ENCODE data around the gene DUSP12. TPM values are rescaled to one million over a fixed set of nuclear protein-coding genes. Genes with fewer than 3 reads are reported as not detected.

The DUSP12 gene
- total and polyA plus RNA-seq, 5 donors = 7.1 to 13.5 (median 9.5) TPM

DNA sequence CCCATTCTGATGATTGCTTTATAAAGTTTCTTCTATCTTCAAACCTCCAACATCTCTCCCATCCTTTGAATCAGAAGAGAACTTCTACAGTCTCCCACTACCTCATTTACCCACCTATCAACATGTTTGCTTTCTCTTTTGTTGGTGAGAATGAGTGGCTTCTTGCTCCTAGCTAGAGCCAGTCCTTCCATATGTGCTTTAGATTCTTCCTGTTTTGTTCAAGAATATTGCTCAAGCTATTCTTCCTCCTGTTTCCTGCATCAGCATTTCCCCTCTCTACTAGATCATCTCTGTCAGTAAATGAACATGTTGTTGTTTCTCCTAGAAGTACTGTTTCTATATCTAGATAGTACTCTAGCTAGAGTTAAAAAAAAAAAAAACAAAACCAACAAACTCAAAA lies 22.8 kb downstream of the DUSP12 start:
- no peaks in the 10 kb centered on the region for H3K9me3 ChIP-seq (ENCODE audit: control insufficient read depth, low read length)
- H3K4me1 ChIP-seq (ENCODE audit: control insufficient read depth, insufficient read depth, low read length) = no peaks in the 10 kb centered on the region
- no peaks in the 10 kb centered on the region for H3K27me3 ChIP-seq (ENCODE audit: control insufficient read depth, insufficient read depth)
- intact Hi-C loops (cut with DNase I) = no loop called here
- ATAC-seq (peak; percentile 45 to 61), DNase-seq (no peak)
- H3K27ac ChIP-seq (ENCODE audit: low read length) = no peak overlapping the region
- no peak overlapping the region for H3K4me3 ChIP-seq (ENCODE audit: low read length)

DNA sequence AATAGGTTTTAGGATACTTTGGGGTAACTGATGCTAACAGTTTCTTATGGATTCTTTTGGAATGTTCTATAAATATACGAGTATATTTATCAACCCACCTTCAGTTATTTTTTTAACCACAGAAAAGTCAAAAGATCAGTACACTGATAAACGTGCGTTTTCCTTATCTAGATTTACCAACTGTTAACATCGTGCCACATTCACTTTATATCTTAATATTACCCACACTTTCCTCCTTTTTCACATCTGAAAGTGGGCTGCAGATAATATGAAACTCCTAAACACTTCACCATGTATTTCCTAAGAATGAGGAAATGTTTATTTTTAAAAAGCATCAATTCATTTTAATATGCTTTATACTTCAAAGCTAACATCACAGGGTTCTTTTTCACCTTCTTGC lies 24.2 kb downstream of the DUSP12 start:
- no peak for DNase-seq
- ATAC-seq = no peak
- Histone ChIP-seq H3K9me3 (ENCODE audit: control insufficient read depth, low read length) (no peaks in the 10 kb centered on the region), H3K4me3 (ENCODE audit: low read length) (no peak overlapping the region), H3K27ac (ENCODE audit: low read length) (no peak overlapping the region), H3K27me3 (ENCODE audit: control insufficient read depth, insufficient read depth) (no peaks in the 10 kb centered on the region), H3K4me1 (ENCODE audit: control insufficient read depth, insufficient read depth, low read length) (no peaks in the 10 kb centered on the region)
- intact Hi-C loops (cut with DNase I) = no loop called here
- 58% methylated on average over 4 of the region's 4 CpGs for WGBS

DNA sequence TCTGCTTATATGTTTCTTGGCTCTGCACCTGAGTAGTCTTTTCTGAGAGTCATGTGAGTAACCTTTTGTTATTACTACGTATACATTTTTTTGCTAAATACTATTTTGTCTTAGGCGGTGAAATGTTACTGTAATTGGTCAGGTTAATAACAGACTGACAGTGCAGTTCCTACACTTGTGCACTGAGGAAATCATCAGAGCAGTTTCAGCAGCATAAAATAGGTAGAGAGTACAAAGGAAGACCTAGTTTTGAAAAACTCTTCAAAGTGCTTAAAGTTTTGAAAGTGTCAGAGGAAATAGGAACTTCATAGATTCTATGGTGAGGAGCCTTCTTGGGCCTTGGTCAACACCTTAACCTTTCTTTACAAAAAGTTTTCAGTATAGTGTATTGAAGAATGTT lies 27.7 kb downstream of the DUSP12 start:
- Histone ChIP-seq H3K9me3 (ENCODE audit: control insufficient read depth, low read length) (no peaks in the 10 kb centered on the region), H3K4me1 (ENCODE audit: control insufficient read depth, insufficient read depth, low read length) (no peaks in the 10 kb centered on the region), H3K27me3 (ENCODE audit: control insufficient read depth, insufficient read depth) (no peaks in the 10 kb centered on the region), H3K27ac (ENCODE audit: low read length) (no peak overlapping the region), H3K4me3 (ENCODE audit: low read length) (no peak overlapping the region)
- ATAC-seq = no peak
- WGBS = 92% methylated on average over 2 of the region's 2 CpGs
- intact Hi-C loops (cut with DNase I) = no loop called here
- DNase-seq = no peak

DNA sequence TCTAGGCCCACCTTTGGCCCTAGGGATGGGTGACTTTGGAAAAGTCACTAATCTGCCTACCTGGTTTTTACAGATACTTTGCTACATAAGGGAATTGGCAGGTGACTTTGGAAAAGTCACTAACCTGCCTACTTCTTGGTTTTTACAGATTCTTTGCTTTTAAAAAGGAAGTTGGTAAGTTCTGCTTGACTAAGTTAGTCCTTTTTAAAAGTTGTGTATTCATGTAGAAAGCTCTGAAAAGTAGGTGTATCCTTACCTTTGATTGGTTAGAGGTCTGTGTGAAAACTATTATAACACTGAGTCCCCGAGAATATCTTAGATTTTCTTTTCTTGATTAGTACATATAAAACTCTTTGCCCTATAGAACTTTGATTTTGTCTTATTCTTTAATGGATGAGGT lies 28.9 kb downstream of the DUSP12 start:
- DNase-seq (no peak), ATAC-seq (no peak)
- intact Hi-C loops (cut with DNase I) = no loop called here
- WGBS = 87% methylated on average over 1 of the region's 1 CpG
- H3K27me3 ChIP-seq (ENCODE audit: control insufficient read depth, insufficient read depth) = no peaks in the 10 kb centered on the region
- no peaks in the 10 kb centered on the region for H3K9me3 ChIP-seq (ENCODE audit: control insufficient read depth, low read length)
- no peak overlapping the region for H3K27ac ChIP-seq (ENCODE audit: low read length)
- H3K4me1 ChIP-seq (ENCODE audit: control insufficient read depth, insufficient read depth, low read length) = no peaks in the 10 kb centered on the region
- no peak overlapping the region for H3K4me3 ChIP-seq (ENCODE audit: low read length)

DNA sequence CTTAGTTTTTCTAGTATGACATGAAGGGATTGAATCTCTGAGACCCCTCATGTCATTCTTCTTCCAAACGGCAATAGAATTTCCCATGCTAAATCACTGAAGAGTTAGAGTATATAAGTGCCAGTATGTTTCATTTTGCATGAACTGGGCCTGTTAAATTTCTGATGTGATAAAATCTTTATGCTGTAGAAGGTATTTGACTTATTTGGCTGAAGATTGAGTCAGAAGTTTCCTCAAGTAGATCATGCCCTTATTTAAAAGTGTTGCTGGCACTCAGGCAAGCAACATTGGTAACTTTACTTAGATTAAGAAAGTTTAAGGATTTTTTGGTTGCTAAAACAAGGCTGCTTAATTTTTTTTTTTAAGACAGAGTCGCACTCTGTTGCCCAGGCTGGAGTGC lies 29.8 kb downstream of the DUSP12 start:
- no peak for ATAC-seq
- Histone ChIP-seq H3K27ac (ENCODE audit: low read length) (no peak overlapping the region), H3K9me3 (ENCODE audit: control insufficient read depth, low read length) (no peaks in the 10 kb centered on the region), H3K4me3 (ENCODE audit: low read length) (no peak overlapping the region), H3K4me1 (ENCODE audit: control insufficient read depth, insufficient read depth, low read length) (no peaks in the 10 kb centered on the region), H3K27me3 (ENCODE audit: control insufficient read depth, insufficient read depth) (no peaks in the 10 kb centered on the region)
- no peak for DNase-seq
- 87% methylated on average over 2 of the region's 2 CpGs for WGBS
- intact Hi-C loops (cut with DNase I) = no loop called here

DNA sequence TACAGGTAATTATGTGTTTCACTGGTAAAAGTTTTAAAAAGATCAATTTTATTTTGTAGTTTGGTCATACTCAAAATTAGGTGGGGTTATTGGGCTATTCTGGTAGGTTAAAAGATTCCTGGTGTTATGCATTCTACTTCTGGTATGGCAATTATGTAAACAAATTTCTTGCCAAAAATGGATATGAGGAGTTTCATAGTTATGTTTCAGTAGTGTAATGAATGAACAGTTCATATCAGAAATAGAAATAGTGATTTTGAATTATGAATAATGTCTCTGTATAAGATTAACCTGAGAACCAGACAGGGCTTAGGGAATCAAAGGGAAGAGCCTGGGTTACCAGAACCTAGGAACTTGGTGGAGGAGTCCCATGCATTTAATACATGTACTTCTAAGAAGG lies 32.4 kb downstream of the DUSP12 start:
- ATAC-seq (no peak), DNase-seq (no peak)
- Histone ChIP-seq H3K27me3 (ENCODE audit: control insufficient read depth, insufficient read depth) (no peaks in the 10 kb centered on the region), H3K4me3 (ENCODE audit: low read length) (no peak overlapping the region), H3K9me3 (ENCODE audit: control insufficient read depth, low read length) (no peaks in the 10 kb centered on the region), H3K4me1 (ENCODE audit: control insufficient read depth, insufficient read depth, low read length) (no peaks in the 10 kb centered on the region), H3K27ac (ENCODE audit: low read length) (no peak overlapping the region)
- intact Hi-C loops (cut with DNase I) = no loop called here

DNA sequence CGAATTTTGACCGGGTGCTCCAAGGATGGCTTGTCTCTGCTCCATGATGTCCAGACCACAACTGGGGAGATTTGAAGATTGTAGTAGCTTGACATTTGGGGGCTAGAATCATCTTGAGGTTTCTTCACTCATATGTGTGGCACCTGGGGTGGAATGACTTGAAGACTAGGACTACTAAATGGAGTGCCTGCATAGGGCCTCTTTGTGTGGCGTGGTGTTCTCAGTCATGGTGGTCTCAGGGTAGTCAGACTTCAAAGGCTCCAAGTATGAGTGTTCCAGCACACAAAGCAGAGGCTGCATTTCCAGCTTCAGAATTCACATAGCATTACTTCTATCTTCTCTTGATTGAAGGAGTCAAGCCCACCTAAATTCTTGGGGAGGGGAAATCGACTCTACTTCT lies 33.3 kb downstream of the DUSP12 start:
- H3K27me3 ChIP-seq (ENCODE audit: control insufficient read depth, insufficient read depth) = no peaks in the 10 kb centered on the region
- H3K27ac ChIP-seq (ENCODE audit: low read length) = no peak overlapping the region
- H3K4me3 ChIP-seq (ENCODE audit: low read length) = no peak overlapping the region
- H3K9me3 ChIP-seq (ENCODE audit: control insufficient read depth, low read length) = no peaks in the 10 kb centered on the region
- no peak for ATAC-seq
- 96% methylated on average over 4 of the region's 4 CpGs for WGBS
- no peaks in the 10 kb centered on the region for H3K4me1 ChIP-seq (ENCODE audit: control insufficient read depth, insufficient read depth, low read length)
- no peak for DNase-seq
- intact Hi-C loops (cut with DNase I) = no loop called here

DNA sequence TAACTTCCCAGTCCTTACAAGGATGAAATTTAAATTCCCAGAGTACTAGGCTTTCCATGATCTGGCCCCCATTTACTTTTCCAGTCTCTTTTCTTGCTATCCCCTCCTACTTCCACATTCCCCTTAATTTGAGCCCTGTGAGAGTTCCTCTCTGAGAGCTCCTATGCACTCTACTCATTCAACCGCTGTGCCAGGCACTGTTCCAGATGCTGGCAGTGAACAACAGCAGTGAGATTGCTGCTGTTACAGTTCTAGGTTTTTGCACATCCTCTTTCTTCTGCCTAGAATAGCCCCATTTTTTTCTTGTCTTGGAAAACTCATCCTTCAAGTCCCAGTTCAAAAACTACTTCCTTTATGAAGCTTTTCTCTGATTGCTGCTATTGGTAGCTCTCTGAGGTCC lies 35.4 kb downstream of the DUSP12 start:
- 71% methylated on average over 1 of the region's 1 CpG for WGBS
- intact Hi-C loops (cut with DNase I) = no loop called here
- no peak for ATAC-seq
- H3K4me1 ChIP-seq (ENCODE audit: control insufficient read depth, insufficient read depth, low read length) = no peaks in the 10 kb centered on the region
- H3K4me3 ChIP-seq (ENCODE audit: low read length) = no peak overlapping the region
- H3K9me3 ChIP-seq (ENCODE audit: control insufficient read depth, low read length) = no peaks in the 10 kb centered on the region
- H3K27me3 ChIP-seq (ENCODE audit: control insufficient read depth, insufficient read depth) = no peaks in the 10 kb centered on the region
- no peak overlapping the region for H3K27ac ChIP-seq (ENCODE audit: low read length)
- peak; percentile 26 to 67 (median 62) for DNase-seq

DNA sequence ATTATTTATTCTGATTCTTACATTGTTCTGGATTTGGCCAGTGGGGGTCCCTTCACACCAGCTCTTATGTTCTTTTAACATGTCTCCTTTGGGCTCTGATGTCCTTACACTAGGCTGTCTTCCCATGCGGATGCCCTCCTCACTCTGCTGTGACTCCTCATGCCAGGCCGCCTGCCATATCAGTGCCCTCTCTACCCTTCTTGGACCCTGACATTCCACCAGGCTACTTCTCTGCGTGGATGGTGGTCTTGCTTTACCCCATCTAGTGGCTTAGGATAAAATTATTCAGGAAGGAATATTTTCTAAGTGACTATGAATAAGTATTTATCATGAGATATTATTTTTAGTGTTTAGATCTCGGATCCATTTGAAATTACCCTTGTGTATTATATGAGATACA lies 37.8 kb downstream of the DUSP12 start:
- Histone ChIP-seq H3K4me3 (ENCODE audit: low read length) (no peak overlapping the region), H3K27me3 (ENCODE audit: control insufficient read depth, insufficient read depth) (no peaks in the 10 kb centered on the region), H3K4me1 (ENCODE audit: control insufficient read depth, insufficient read depth, low read length) (no peaks in the 10 kb centered on the region), H3K27ac (ENCODE audit: low read length) (no peak overlapping the region), H3K9me3 (ENCODE audit: control insufficient read depth, low read length) (no peaks in the 10 kb centered on the region)
- ATAC-seq (no peak), DNase-seq (no peak)
- intact Hi-C loops (cut with DNase I) = no loop called here
- 72% methylated on average over 4 of the region's 4 CpGs for WGBS

DNA sequence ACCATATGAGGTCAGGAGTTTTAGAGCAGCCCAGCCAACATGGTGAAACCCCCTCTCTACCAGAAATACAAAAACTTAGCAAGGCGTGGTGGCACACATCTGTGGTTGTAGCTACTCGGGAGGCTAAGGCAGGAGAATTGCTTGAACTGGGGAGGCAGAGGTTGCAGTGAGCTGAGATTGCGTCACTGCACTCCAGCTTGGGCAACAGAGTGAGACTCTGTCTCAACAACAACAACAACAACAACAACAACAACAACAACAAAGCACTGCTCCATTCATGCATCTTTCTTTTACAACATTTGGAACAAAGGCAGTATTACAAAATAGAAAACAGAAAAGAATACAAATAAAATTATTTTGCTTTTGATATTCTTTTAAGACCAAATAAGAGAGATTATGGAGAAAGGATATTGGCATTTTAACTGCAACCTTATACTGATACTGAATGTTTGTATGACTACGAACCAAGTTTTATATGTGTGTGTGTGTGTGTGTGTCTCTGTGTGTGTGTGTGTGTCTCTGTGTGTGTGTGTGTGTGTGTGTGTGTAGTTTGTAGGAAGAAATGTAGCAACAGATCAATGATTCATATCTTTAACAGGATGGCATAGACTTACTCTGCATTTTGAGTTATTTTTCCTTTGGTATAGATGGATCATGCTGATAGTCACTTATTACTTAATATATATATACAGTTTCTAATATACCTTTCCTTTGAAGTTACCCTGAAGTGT lies 41.2 kb downstream of the DUSP12 start:
- no peaks in the 10 kb centered on the region for H3K27me3 ChIP-seq (ENCODE audit: control insufficient read depth, insufficient read depth)
- H3K27ac ChIP-seq (ENCODE audit: low read length) = no peak overlapping the region
- ATAC-seq (no peak), DNase-seq (no peak)
- intact Hi-C loops (cut with DNase I) = loop anchor here in 3 of 4 donors (5.0 kb wide), 1 partner anchor 247 kb away; no protein-coding TSS in a partner anchor
- no peaks in the 10 kb centered on the region for H3K4me1 ChIP-seq (ENCODE audit: control insufficient read depth, insufficient read depth, low read length)
- 94% methylated on average over 4 of the region's 4 CpGs for WGBS
- no peak overlapping the region for H3K4me3 ChIP-seq (ENCODE audit: low read length)
- no peaks in the 10 kb centered on the region for H3K9me3 ChIP-seq (ENCODE audit: control insufficient read depth, low read length)

DNA sequence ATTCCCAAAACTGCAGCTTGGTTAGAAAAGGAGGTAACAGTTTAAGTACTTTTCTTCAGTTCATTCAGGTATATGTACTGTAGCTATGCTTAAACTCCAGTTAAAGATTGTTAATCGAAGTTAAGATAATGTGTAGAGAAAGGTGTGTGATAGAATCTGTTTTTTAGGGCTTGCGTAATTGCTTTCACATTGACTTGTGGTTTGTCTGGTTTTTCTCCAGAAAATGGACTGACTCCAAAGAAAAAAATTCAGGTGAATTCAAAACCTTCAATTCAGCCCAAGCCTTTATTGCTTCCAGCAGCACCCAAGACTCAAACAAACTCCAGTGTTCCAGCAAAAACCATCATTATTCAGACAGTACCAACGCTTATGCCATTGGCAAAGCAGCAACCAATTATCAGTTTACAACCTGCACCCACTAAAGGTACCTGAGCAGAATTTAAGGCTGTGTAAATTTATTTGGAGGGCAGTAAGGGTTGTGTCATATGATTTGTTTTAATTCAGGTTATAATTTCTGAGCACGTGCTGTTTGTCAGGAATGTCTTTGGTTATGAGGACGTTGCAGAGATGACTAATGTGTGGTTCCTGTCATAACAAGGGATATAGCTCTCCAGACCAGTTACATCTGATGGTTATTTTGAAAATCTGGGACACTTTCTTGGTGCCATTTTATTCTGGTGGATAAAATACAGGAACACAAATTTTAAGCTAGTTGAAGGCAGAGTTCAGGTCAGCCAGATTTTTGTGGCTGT lies 42.5 kb downstream of the DUSP12 start:
- no peaks in the 10 kb centered on the region for H3K4me1 ChIP-seq (ENCODE audit: control insufficient read depth, insufficient read depth, low read length)
- WGBS = 90% methylated on average over 5 of the region's 5 CpGs
- ATAC-seq (no peak), DNase-seq (no peak)
- H3K9me3 ChIP-seq (ENCODE audit: control insufficient read depth, low read length) = no peaks in the 10 kb centered on the region
- no peak overlapping the region for H3K4me3 ChIP-seq (ENCODE audit: low read length)
- intact Hi-C loops (cut with DNase I) = loop anchor here in 3 of 4 donors (5.0 kb wide), 1 partner anchor 245 kb away; no protein-coding TSS in a partner anchor
- H3K27me3 ChIP-seq (ENCODE audit: control insufficient read depth, insufficient read depth) = no peaks in the 10 kb centered on the region
- no peak overlapping the region for H3K27ac ChIP-seq (ENCODE audit: low read length)

Measured in right cardiac atrium (tissue), 5 donors.